Caco-2 (cell line): ENCODE measurements around the gene ENPP7. TPM values are rescaled to one million over a fixed set of nuclear protein-coding genes. Genes with fewer than 3 reads are reported as not detected.

ENCODE experiments used
- BruUV-seq: library from RNA; stranded (reverse); fragments of 400-500 nt; replicated peaks from 2 replicates; lab custom pipeline; 2021; lab: Mats Ljungman, UMichigan
- CTCF ChIA-PET: fragments of 300-600 bp; sonication (Branson Sonifier 250); formaldehyde crosslinking; loops from one replicate; lab custom pipeline; 2022; ENCODE audit warnings: antibody characterized with exemption; lab: Charles Lee
- POLR2A ChIA-PET: fragments of 300-600 bp; sonication (Branson Sonifier 250); formaldehyde crosslinking; loops from one replicate; lab custom pipeline; 2022; ENCODE audit warnings: antibody characterized with exemption; lab: Charles Lee
- DNase-seq, 2 experiments: peaks; one replicate each; pipeline versions ENCODE4 v3.0.0 to v3.0.0-alpha.2; 2020 to 2022
- H3K27me3 ChIP-seq: replicated peaks from 2 replicates; pipeline ENCODE4 v1.6.0; 2011; ENCODE audit warnings: low read length; ENCODE audit not compliant: control insufficient read depth, insufficient read depth
- H3K36me3 ChIP-seq: 2 replicates; pipeline ENCODE4 v1.5.1; 2011; ENCODE audit warnings: low read length; ENCODE audit not compliant: control insufficient read depth, insufficient read depth
- H3K4me1 ChIP-seq: fragments of 250-450 bp; sonication (Bioruptor Pico); 2 replicates; pipeline ENCODE4 v1.5.1; 2020; ENCODE audit warnings: mild to moderate bottlenecking
- H3K4me3 ChIP-seq: 2 replicates; pipeline ENCODE4 v1.5.1; 2011; ENCODE audit warnings: low read depth, mild to moderate bottlenecking, control low read depth, low read length
- H3K9me3 ChIP-seq: fragments of 250-450 bp; sonication (Bioruptor Pico); 2 replicates; pipeline ENCODE4 v1.5.1; 2020; ENCODE audit warnings: mild to moderate bottlenecking, moderate library complexity
- H3K27ac Mint-ChIP-seq: one replicate; pipeline ENCODE4 v1.8.0; 2022; ENCODE audit warnings: mixed read lengths; ENCODE audit not compliant: unreplicated experiment
- H3K27me3 Mint-ChIP-seq: one replicate; pipeline ENCODE4 v1.8.0; 2022; ENCODE audit warnings: mixed read lengths; ENCODE audit not compliant: insufficient read depth, unreplicated experiment
- H3K36me3 Mint-ChIP-seq: one replicate; pipeline ENCODE4 v1.8.0; 2022; ENCODE audit warnings: mild to moderate bottlenecking, mixed read lengths; ENCODE audit not compliant: insufficient read depth, unreplicated experiment
- H3K4me1 Mint-ChIP-seq: one replicate; pipeline ENCODE4 v1.8.0; 2022; ENCODE audit warnings: low read depth, mixed read lengths; ENCODE audit not compliant: unreplicated experiment
- H3K4me3 Mint-ChIP-seq: one replicate; pipeline ENCODE4 v1.8.0; 2022; ENCODE audit warnings: mild to moderate bottlenecking, moderate library complexity, mixed read lengths; ENCODE audit not compliant: unreplicated experiment
- H3K9me3 Mint-ChIP-seq: one replicate; pipeline ENCODE4 v1.8.0; 2022; ENCODE audit warnings: mixed read lengths; ENCODE audit not compliant: unreplicated experiment
- intact Hi-C: fragments of 100-400 bp; cut with micrococcal nuclease; formaldehyde crosslinking; loops from one replicate; pipeline ENCODE4 v1.10.0; 2022; ENCODE audit not compliant: unreplicated experiment
- total RNA-seq: library from RNA; stranded (reverse); gene quantifications from 2 replicates; pipeline ENCODE4 v1.2.3, GENCODE V29; 2022
- TF ChIP-seq, protein P1 (sequence below), 2 experiments: fragments of 200-600 bp in 1 of 2; IDR thresholded peaks; 1 replicate in 1 of 2; 2 replicates in 1 of 2; pipeline versions ENCODE4 v1.5.1 to v1.8.0; 2011 to 2022; ENCODE audit warnings: antibody characterized with exemption in 1 of 2, control low read depth in 1 of 2, inconsistent platforms in 1 of 2, low read depth in 1 of 2, low read length in 1 of 2, mild to moderate bottlenecking in 1 of 2, moderate library complexity in 1 of 2; ENCODE audit not compliant: insufficient read depth in 1 of 2, severe bottlenecking in 1 of 2, unreplicated experiment in 1 of 2

Gene ENPP7
- total RNA-seq, 1 experiment from 2014 or later, result 0.34 TPM

DNA sequence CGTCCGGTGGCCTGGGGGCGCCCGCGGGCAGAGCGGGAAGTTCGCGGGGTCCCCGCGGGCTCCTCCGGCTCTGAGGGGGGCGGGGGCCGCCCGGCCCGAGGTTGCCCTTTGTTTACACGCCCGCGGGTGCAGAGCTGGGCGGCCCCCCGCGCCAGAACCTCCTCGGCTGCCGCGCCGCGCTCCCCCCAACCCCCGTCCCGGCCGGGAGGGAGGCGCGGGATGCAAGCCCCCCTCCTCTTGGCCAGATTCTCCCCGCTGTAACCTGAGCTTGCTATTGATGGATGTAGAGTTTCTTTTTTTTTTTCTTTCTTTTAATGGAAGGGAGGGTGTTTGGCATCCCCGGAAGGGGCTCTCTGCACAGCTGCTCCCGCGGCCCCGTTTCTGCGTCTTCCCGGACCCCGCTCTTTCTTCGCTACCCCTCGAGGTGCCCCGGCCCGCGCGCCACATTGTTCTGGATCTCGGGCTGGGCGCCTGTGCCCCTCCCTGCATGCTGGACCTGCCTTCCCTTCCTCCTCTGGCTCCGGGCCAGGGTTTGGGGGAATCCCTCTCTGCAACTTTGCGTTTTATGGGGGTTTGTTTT lies 47.9 kb downstream of the ENPP7 start:
- no peaks in the 10 kb centered on the region for H3K27me3 ChIP-seq
- TF ChIP-seq, protein P1, sequence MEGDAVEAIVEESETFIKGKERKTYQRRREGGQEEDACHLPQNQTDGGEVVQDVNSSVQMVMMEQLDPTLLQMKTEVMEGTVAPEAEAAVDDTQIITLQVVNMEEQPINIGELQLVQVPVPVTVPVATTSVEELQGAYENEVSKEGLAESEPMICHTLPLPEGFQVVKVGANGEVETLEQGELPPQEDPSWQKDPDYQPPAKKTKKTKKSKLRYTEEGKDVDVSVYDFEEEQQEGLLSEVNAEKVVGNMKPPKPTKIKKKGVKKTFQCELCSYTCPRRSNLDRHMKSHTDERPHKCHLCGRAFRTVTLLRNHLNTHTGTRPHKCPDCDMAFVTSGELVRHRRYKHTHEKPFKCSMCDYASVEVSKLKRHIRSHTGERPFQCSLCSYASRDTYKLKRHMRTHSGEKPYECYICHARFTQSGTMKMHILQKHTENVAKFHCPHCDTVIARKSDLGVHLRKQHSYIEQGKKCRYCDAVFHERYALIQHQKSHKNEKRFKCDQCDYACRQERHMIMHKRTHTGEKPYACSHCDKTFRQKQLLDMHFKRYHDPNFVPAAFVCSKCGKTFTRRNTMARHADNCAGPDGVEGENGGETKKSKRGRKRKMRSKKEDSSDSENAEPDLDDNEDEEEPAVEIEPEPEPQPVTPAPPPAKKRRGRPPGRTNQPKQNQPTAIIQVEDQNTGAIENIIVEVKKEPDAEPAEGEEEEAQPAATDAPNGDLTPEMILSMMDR (IDR thresholded peaks at IDR 0.05; ENCODE audit: insufficient read depth in 1 of 2, low read depth in 1 of 2, low read length in 1 of 2, severe bottlenecking in 1 of 2, unreplicated experiment in 1 of 2), result no peak
- DNase-seq, result no peak
- H3K4me1 Mint-ChIP-seq, result peaks cover 22% of the 10 kb centered on the region
- peaks cover 19% of the 10 kb centered on the region for H3K4me1 ChIP-seq
- H3K36me3 Mint-ChIP-seq, result peaks cover 40% of the 10 kb centered on the region
- H3K4me3 ChIP-seq, result peak overlapping the region; percentile 88
- ChIA-PET POLR2A (interaction anchor here (0.6 to 1.2 kb wide), 4 partner anchors 18 to 57 kb away, joined by 3 to 10 read pairs (median 6); partner anchors contain the start of gene CBX8), CTCF (interaction anchor here (0.7 to 2.7 kb wide), 5 partner anchors 18 to 230 kb away, joined by 3 to 11 read pairs (median 4); partner anchors contain the start of gene CBX8)
- 0 out of 2 replicates have a peak, but pooled peaks cover 1% of the 10 kb centered on the region for H3K36me3 ChIP-seq
- no peaks in the 10 kb centered on the region for H3K9me3 Mint-ChIP-seq
- intact Hi-C loops, result loop anchor here (1.0 kb wide), 1 partner anchor 35 kb away; no protein-coding TSS in a partner anchor
- H3K27ac Mint-ChIP-seq, result peak overlapping the region; percentile 75
- H3K4me3 Mint-ChIP-seq, result peak overlapping the region; percentile 99
- no peaks in the 10 kb centered on the region for H3K9me3 ChIP-seq
- BruUV-seq, result no TSS peak
- H3K27me3 Mint-ChIP-seq, result no peaks in the 10 kb centered on the region

DNA sequence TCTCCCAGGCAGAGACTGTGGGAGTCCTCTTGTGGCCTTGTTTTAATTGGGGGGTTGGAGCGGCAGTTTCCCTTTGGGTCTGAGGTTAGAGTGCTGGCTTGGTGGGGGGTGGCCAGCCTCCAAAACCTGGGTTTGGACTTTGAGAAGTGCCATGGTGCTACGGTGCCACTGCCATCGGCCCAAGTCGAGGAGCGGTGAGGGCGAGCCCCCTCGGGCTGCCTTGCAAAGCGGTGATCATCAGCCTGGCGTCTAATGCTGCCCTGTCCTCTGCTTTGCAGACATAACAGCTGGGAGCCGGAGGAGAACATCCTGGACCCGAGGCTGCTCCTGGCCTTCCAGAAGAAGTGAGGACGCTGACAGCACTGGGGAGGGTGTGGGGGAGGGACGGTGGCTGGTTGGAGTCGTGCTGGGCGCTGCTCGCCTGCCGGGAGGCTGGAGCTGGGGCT lies 48.4 kb downstream of the ENPP7 start:
- POLR2A ChIA-PET, result interaction anchor here (0.6 to 1.2 kb wide), 3 partner anchors 18 to 37 kb away, joined by 3 to 10 read pairs (median 9); partner anchors contain the start of gene CBX8
- no peaks in the 10 kb centered on the region for H3K9me3 ChIP-seq
- Mint-ChIP-seq H3K27ac (peak overlapping the region; percentile 75), H3K9me3 (no peaks in the 10 kb centered on the region), H3K4me3 (peak overlapping the region; percentile 99), H3K4me1 (peaks cover 22% of the 10 kb centered on the region), H3K27me3 (no peaks in the 10 kb centered on the region), H3K36me3 (peaks cover 40% of the 10 kb centered on the region)
- no TSS peak for BruUV-seq
- intact Hi-C loops, result no loop called here
- H3K4me3 ChIP-seq, result peak overlapping the region; percentile 88
- DNase-seq, result no peak
- H3K27me3 ChIP-seq, result no peaks in the 10 kb centered on the region
- TF ChIP-seq, protein P1 (IDR thresholded peaks at IDR 0.05; ENCODE audit: insufficient read depth in 1 of 2, low read depth in 1 of 2, low read length in 1 of 2, severe bottlenecking in 1 of 2, unreplicated experiment in 1 of 2), result no peak
- CTCF ChIA-PET, result interaction anchor here (0.8 to 2.2 kb wide), 3 partner anchors 18 to 62 kb away, joined by 3 to 9 read pairs (median 4); partner anchors contain the start of gene CBX8
- H3K36me3 ChIP-seq, result 0 out of 2 replicates have a peak, but pooled peaks cover 1% of the 10 kb centered on the region
- H3K4me1 ChIP-seq, result peaks cover 19% of the 10 kb centered on the region

DNA sequence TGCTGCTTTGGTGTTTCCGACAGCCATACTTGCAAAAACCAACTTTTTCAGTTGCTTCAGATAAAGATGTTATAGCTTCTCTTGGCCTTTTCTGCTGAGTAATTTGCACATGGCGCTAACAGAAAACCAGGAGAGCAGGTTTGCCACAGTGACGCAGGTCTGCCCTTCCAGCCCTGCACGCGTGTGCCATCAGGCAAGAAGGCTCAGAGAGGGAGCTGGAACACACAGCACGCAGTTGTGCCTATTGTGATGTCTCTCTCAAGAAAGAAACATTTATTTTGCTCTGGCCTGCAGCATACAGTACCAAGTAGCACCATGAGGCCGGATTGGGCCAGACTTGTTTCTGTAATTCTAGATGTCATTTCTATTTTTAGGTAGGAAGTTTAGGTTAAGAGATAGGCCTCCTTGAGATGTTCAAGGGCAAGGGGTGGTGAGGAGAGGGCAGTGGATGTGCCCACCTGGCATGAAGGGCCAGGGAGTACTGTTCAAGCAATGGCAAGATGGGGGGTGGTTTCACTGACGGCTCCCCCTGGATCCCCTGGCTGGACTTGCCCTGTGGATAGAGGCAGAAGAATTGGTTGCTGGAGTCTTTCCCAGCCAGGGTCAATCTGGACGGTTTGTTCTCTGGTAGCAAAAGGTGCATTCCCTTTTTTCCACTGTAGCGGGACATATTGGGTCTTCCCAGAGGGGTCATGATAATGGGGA lies 49.1 kb downstream of the ENPP7 start:
- peaks cover 19% of the 10 kb centered on the region for H3K4me1 ChIP-seq
- H3K36me3 ChIP-seq, result 0 out of 2 replicates have a peak, but pooled peaks cover 1% of the 10 kb centered on the region
- H3K4me1 Mint-ChIP-seq, result peaks cover 22% of the 10 kb centered on the region
- ChIA-PET POLR2A (interaction anchor here (0.6 kb wide), 1 partner anchor 17 kb away, joined by 3 read pairs; the partner anchor contains the start of gene CBX8), CTCF (interaction anchor here (2.2 kb wide), 1 partner anchor 37 kb away, joined by 9 read pairs; no protein-coding TSS in a partner anchor)
- H3K36me3 Mint-ChIP-seq, result peaks cover 44% of the 10 kb centered on the region
- no peaks in the 10 kb centered on the region for H3K27me3 ChIP-seq
- no TSS peak for BruUV-seq
- H3K4me3 Mint-ChIP-seq, result peak overlapping the region; percentile 99
- no peak overlapping the region for H3K27ac Mint-ChIP-seq
- peak overlapping the region; percentile 88 for H3K4me3 ChIP-seq
- H3K27me3 Mint-ChIP-seq, result no peaks in the 10 kb centered on the region
- DNase-seq, result no peak
- TF ChIP-seq, protein P1 (IDR thresholded peaks at IDR 0.05; ENCODE audit: insufficient read depth in 1 of 2, low read depth in 1 of 2, low read length in 1 of 2, severe bottlenecking in 1 of 2, unreplicated experiment in 1 of 2), result no peak
- intact Hi-C loops, result no loop called here
- no peaks in the 10 kb centered on the region for H3K9me3 ChIP-seq
- H3K9me3 Mint-ChIP-seq, result no peaks in the 10 kb centered on the region
